SHP77 (cell line): ENCODE measurements around the gene LY86.
"Not testable (repeated sequence)": the region's sequence is repeated elsewhere in the genome, so short reads cannot be mapped to it uniquely, and the experiment has no call there.

Experiments
- DNase-seq, 2 experiments: peaks; one replicate each; lab custom pipeline; 2025; lab: John Stamatoyannopoulos, UW

The LY86 gene

DNA sequence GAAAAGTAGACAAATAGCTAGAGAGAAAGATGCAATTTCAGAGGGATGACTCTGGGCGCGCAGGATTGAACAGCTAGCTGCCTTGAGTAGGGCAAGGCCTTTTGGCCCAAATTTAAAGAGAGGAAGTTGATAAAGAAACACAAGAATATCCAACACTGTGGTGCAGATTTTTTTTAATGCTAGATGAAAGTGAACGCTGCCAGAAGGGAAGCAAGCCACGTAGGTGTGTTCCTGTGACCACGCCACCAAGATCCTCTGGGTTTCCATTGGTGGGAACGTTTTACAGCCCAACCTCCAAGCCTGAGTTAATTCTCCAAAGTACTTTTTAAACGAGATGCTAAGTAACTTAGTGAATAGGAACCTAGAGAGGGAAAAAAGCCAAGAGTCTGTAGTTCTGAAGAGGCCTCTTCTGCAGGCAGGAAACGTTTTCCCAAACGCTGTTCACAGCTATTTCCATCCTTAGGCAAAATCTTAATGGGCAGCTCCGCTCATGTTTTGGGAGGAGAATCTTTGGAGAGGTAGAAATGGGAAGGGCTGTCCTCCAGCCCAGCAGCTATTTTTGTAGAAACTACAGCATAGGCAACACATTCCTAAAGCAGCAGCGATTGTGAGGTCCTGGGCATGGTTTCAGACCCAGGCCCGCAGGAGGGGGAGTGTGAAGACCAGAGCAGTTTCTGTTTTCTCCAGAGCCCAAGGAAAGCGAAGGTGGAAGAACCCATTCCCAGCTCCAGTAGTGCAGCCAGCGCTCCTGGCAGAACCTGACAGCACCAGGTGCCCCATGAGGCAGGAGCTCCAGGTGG lies 8.2 kb downstream of the LY86 start:
- no peak for DNase-seq

GRCh38 chr6:6597682-6598081 lies 9.2 kb downstream of the LY86 start:
- no peak for DNase-seq

DNA sequence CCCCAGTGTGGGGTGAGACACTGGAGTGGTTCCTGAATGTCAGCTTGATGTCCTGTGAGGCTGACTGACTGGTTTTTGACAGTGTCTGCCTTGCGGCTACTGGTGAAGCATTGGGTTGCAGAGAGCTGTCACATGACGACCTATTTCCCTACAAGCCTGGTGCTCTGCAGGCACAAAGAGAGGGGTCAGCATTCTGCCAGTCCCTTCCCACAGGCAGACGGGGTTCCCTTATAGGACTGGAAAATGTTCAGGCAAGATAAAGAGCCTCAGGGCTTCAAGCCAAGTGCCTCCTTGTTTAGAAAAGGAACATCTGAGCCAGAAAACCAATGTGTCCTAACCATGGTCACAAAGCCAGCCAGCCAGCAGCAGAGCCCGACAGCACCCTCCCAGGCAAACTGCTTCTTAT lies 11.0 kb downstream of the LY86 start:
- no peak for DNase-seq

GRCh38 chr6:6600875-6601274 lies 12.4 kb downstream of the LY86 start:
- no peak for DNase-seq

DNA sequence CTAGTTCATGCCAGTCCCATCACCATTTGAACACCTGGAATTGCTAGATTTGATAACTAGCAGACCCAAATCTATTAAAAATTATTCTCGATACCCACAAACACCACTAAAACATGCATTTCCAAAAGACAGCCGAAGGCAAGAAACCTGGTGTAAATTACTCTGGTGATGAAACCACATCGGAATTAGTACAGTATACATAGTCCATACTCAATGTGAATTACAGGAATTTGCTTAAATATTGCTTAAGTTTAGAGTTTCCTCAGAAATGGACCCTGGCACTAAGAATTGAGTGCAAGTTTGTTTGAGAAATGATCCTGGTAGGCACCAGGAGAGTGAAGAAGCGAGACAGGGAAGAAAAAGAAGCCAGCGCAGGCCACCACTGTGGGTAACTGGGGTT lies 13.7 kb downstream of the LY86 start:
- DNase-seq: no peak

DNA sequence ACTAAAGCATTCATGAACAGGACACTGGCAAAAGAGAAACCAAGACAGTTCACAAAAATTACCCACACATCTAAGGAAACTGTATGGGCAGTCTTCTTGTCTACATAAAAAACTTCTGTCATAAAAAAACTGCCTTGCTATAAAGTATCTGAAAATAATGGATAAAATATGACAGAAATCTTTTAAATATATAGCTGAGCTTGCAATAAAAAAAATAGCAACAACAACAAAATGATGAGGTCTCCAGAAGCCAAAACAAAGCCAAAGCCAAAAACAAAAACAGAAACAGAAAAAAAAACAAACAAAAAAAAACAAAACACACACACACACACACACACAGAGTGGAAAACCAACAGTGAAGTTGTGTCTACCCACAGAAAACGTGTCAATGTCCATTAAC lies 14.8 kb downstream of the LY86 start:
- DNase-seq: no peak

GRCh38 chr6:6604015-6604414 lies 15.5 kb downstream of the LY86 start:
- DNase-seq: no peak

DNA sequence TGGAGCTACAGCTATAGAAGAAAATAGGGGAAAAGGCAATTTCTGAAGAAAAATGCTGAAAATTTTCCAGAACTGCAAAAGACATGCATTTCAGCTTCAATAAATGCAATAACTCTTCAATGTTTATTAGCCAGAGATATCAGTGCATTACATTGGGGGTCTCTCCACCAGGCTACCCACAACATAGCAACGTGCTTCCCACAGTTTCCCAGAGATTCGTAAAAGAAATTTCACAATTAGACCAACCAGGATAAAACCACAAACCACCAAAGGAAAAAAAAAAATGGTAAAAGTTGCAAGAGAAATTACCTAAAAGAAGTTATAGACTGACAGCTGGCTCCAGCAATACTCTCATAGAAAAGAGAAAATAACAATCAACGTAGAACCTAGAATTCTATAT lies 16.0 kb downstream of the LY86 start:
- DNase-seq: no peak

DNA sequence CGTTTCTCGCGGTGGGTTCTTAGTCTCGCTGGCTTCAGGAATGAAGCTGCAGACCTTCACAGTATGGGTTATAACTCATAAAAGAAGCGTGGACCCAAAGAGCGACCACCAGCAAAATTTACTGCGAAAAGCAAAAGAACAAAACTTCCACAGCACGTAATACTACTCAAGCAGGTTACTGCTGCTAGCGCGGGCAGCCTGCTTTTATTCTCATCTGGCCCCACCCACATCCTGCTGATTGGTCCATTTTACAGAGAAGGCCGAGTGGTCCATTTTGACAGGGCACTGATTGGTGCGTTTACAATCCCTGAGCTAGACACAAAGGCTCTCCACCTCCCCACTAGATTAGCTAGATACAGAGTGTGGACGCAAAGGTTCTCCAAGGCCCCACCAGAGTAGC lies 17.4 kb downstream of the LY86 start:
- DNase-seq: no peak

GRCh38 chr6:6606391-6607030 lies 18.0 kb downstream of the LY86 start:
- DNase-seq: not testable (repeated sequence)

GRCh38 chr6:6609450-6609849 lies 20.9 kb downstream of the LY86 start:
- DNase-seq: no peak

GRCh38 chr6:6610031-6610591 lies 21.6 kb downstream of the LY86 start:
- no peak for DNase-seq

DNA sequence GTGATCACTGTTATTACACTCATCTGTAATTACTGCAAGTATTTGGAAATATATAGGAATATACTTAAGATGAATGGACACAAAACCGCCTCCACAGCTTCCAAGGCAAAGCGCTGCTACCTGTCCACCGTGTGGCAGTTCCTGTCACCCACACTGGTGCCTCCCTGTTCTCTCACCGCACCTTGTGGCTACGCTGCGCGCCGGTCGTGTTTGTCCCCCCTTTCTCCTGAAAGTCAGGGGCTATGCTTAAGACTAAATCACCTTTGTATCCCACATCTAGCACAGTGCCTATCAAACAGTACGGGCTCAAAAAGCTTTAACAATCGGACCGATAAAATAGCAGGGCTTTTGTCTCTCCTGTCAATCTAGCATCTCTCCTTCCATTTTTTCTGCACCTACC lies 23.0 kb downstream of the LY86 start:
- no peak for DNase-seq

DNA sequence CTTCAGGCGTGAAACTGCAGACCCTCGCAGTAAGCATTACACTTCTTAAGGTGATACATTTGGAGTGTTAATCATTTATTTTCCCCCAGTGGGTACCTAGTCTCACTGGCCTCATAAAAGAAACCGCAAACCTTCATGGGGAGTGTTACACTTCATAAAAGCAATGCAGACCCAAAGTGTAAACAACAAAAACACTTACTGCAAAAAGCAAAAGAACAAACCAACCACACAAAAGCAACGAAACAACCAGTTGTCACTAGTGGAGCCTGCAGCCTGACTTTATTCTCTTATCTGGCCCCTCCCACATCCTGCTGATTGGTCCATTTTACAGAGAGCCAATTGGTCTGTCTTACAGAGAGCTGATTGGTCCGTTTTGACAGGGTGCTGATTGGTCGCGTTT lies 23.8 kb downstream of the LY86 start:
- DNase-seq: no peak

DNA sequence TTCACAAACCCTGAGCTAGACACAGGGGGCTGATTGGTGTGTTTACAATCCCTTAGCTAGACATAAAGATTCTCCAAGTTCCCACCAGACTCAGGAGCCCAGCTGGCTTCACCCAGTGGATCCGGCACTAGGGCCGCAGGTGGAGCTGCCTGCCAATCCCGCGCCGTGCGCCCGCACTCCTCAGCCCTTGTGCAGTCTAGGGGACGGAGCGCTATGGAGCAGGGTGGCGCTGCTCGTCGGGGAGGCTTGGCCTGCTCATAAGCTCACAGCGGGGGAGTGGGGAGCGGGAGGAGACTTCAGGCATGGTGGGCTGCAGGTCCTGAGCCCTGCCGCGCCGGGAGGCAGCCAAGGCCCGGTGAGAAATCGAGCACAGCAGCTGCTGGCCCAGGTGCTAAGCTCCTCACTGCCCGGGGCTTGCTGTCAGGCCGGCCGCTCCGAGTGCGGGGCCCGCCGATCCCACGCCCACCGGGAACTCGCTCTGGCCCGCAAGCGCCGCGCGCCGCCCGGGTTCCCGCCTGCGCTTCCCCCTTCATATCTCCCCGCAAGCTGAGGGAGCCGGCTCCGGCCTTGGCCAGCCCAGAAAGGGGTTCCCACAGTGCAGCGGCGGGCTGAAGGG lies 24.7 kb downstream of the LY86 start:
- not testable (repeated sequence) for DNase-seq

DNA sequence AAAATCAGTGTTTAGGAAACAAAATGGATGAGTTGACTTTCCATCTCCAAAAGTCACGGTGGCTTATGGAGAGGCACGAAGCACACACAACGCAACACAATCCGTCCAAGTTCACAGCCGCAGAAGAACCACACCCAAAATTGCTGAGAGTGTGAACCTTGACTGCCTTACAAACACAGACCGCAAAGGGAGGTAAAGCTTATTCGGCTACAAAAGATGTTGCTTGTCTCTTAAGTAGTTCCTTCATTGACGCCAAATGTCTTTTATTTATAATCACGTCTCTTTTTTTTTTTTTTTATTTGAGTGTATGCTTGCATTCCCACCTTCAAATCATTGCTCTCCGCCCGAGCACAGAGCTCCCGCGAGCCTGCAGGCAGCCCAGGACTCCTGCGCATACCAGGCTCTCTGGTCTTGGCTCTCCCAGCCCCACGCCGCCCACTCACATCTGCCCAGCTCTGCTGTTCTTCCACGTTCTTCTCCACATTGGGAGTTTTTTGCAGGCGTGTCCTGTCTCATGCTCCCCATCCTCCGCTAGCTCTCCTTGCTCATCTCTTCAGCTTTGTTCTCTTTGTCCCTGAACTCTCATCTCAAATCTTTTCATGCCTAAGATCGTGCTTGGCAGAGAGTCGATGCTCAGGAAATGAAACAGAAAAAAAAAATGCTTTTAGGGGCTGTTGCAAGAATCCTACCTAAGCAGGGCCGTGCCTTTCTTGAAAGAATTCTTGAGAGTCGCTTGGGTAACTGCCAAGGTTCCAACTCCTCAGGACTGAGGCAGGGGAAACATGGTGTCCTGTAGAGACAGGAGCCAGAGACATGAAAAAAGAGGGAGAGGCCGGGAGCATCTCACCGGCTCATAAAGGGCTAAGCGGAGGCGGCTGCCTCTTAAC lies 25.8 kb downstream of the LY86 start:
- DNase-seq: no peak

GRCh38 chr6:6614983-6615349 lies 26.4 kb downstream of the LY86 start:
- no peak for DNase-seq

DNA sequence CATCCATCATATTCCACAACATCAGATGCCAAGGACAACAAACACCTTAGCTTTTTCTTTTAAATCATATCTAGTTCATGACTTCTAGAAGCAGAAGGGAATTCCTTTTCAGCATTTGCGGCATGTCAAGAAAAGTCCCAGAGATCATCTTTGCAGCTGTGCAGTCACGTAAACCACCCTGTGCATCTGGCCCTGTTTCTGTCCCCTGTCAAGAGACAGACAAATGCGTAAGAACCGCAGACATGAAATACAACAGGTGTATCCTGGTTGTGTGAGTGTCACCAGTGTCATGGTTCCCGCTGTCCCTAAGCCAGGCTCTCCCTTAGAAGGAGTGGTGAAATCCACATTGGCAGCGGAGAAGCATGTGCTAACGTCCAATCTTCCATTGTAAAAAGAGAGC lies 28.1 kb downstream of the LY86 start:
- DNase-seq: no peak

DNA sequence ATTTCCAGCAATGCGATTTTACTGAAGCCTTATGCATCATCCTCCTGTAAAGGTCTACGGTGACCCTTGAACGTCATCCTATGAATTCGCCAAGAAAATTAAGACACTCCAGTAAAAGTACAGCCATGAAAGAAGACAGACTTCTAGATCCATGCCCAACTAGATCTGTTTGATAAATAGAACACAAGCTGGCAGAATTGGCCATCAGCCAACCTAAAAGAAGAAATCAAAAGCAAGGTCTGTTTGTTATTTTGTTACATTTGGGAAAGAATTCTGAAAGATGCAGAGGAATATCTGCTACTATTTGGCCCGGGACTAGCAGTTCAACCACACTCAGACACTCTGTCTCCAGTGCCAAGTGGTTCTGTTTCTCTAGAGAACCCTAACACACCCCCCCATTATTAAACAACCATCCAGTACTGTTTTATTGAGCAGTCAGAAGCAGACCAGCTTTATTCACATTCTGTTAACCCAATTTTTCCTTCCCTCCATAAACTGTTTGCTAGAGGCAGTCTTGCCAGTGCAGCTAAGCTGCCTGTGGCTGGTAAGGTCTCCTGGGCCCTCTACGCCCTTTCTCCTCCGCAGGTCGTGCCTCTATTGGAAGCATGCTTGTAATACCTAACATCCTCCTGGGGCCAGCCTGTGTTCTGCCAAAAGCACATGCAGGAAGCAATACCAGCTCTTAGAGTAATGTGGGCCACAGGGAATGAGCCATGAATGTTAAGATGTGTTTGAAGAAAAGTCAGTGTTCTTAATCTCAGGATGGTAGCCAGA lies 30.7 kb downstream of the LY86 start:
- no peak for DNase-seq

- DNase-seq: no peak
Observed at GRCh38 chr6:6620766-6621425, 32.4 kb downstream of the LY86 start.

GRCh38 chr6:6622501-6622900 lies 34.0 kb downstream of the LY86 start:
- no peak for DNase-seq
